Neuronal stem cell (in vitro differentiated cells): ENCODE measurements around the gene GOLGA6L6. TPM values are rescaled to one million over a fixed set of nuclear protein-coding genes. Genes with fewer than 3 reads are reported as not detected.
"Not testable (repeated sequence)": the region's sequence is repeated elsewhere in the genome, so short reads cannot be mapped to it uniquely, and the experiment has no call there.

Experiments
- DNase-seq: peaks from one replicate; pipeline ENCODE4 v3.0.0-alpha.2; 2013; ENCODE audit warnings: low spot score
- H2AFZ ChIP-seq: one replicate; pipeline ENCODE4 v1.6.1; 2013; ENCODE audit warnings: mild to moderate bottlenecking, low read length, inconsistent platforms
- H2AK5ac ChIP-seq: 2 replicates; pipeline ENCODE4 v1.6.1; 2013; ENCODE audit warnings: low read depth, mild to moderate bottlenecking, inconsistent platforms, low read length, moderate library complexity, mixed read lengths
- H2BK120ac ChIP-seq: 2 replicates; pipeline ENCODE4 v1.6.1; 2013; ENCODE audit warnings: low read depth, mild to moderate bottlenecking, inconsistent platforms, low read length, moderate library complexity, mixed read lengths
- H2BK12ac ChIP-seq: one replicate; pipeline ENCODE4 v1.6.1; 2013; ENCODE audit warnings: low read length, inconsistent platforms
- H2BK15ac ChIP-seq: 2 replicates; pipeline ENCODE4 v1.6.1; 2013; ENCODE audit warnings: mild to moderate bottlenecking, low read length, inconsistent platforms, mixed read lengths
- H2BK5ac ChIP-seq: one replicate; pipeline ENCODE4 v1.6.1; 2013; ENCODE audit warnings: inconsistent platforms, mild to moderate bottlenecking, low read length, moderate library complexity
- H3K14ac ChIP-seq: one replicate; pipeline ENCODE4 v1.6.1; 2013; ENCODE audit warnings: low read length, inconsistent platforms
- H3K18ac ChIP-seq: 2 replicates; pipeline ENCODE4 v1.6.1; 2013; ENCODE audit warnings: low read length, inconsistent platforms
- H3K23ac ChIP-seq: 2 replicates; pipeline ENCODE4 v1.6.1; 2013; ENCODE audit warnings: low read depth, mild to moderate bottlenecking, mixed read lengths, low read length, inconsistent platforms; ENCODE audit not compliant: poor library complexity
- H3K27ac ChIP-seq: replicated peaks from 3 replicates; pipeline ENCODE4 v1.5.1; 2013; ENCODE audit warnings: low read length, inconsistent platforms
- H3K27me3 ChIP-seq, 3 experiments: 2 replicates each; pipeline ENCODE4 v1.6.1; 2013; ENCODE audit warnings: low read length in 3 of 3, mild to moderate bottlenecking in 2 of 3, inconsistent platforms in 1 of 3, low read depth in 1 of 3, mixed read lengths in 1 of 3, moderate library complexity in 1 of 3; ENCODE audit not compliant: control insufficient read depth in 3 of 3, insufficient read depth in 3 of 3
- H3K36me3 ChIP-seq, 2 donors: replicated peaks in 1 of 2; 2 replicates each; pipeline ENCODE4 v1.6.1; 2013; ENCODE audit warnings: low read length in 2 of 2; ENCODE audit not compliant: control insufficient read depth in 2 of 2, insufficient read depth in 2 of 2
- H3K4ac ChIP-seq: 2 replicates; pipeline ENCODE4 v1.6.1; 2013; ENCODE audit warnings: inconsistent platforms, mild to moderate bottlenecking, low read length, moderate library complexity
- H3K4me1 ChIP-seq, 2 donors: 1 replicate in 1 of 2; 2 replicates in 1 of 2; pipeline ENCODE4 v1.6.1; 2013; ENCODE audit warnings: low read length in 2 of 2, low read depth in 1 of 2; ENCODE audit not compliant: control insufficient read depth in 2 of 2, insufficient read depth in 1 of 2
- H3K4me2 ChIP-seq: one replicate; pipeline ENCODE4 v1.6.1; 2013; ENCODE audit warnings: mild to moderate bottlenecking, low read length, inconsistent platforms; ENCODE audit not compliant: insufficient read depth, poor library complexity, severe bottlenecking
- H3K4me3 ChIP-seq, 2 donors: 2 replicates each; pipeline ENCODE4 v1.5.1; 2013; ENCODE audit warnings: low read length in 2 of 2, mild to moderate bottlenecking in 2 of 2, inconsistent platforms in 1 of 2, moderate library complexity in 1 of 2
- H3K79me1 ChIP-seq: one replicate; pipeline ENCODE4 v1.6.1; 2013; ENCODE audit warnings: low read depth, mild to moderate bottlenecking, inconsistent platforms, low read length, moderate library complexity
- H3K9ac ChIP-seq: one replicate; pipeline ENCODE4 v1.6.1; 2013; ENCODE audit warnings: mild to moderate bottlenecking, low read depth, low read length, inconsistent platforms; ENCODE audit not compliant: poor library complexity
- H3K9me3 ChIP-seq, 2 donors: replicated peaks in 1 of 2; 2 replicates each; pipeline versions ENCODE3 to v1.6.1; 2013; ENCODE audit warnings: low read length in 2 of 2, mild to moderate bottlenecking in 2 of 2, inconsistent platforms in 1 of 2, low read depth in 1 of 2, mixed read lengths in 1 of 2, moderate library complexity in 1 of 2; ENCODE audit not compliant: control insufficient read depth in 2 of 2, insufficient read depth in 1 of 2
- H4K8ac ChIP-seq: one replicate; pipeline ENCODE4 v1.6.1; 2013; ENCODE audit warnings: low read depth, mild to moderate bottlenecking, inconsistent platforms, low read length, moderate library complexity
- H4K91ac ChIP-seq: one replicate; pipeline ENCODE4 v1.6.1; 2013; ENCODE audit warnings: low read length, low read depth, mild to moderate bottlenecking, inconsistent platforms; ENCODE audit not compliant: poor library complexity
- WGBS, 2 donors: extraction: QIAGEN DNeasy Blood & Tissue Kit; methylation state at CpG; one replicate each; pipeline ENCODE4 v1.1.7; 2013; ENCODE audit warnings: missing lambda C conversion rate in 2 of 2, mixed read lengths in 1 of 2; ENCODE audit not compliant: insufficient read length in 2 of 2, insufficient replicate concordance in 1 of 2; ENCODE audit errors: extremely low coverage in 2 of 2; 5-methylcytosine and 5-hydroxymethylcytosine counted together
- polyA plus RNA-seq, 2 experiments: library from polyadenylated mRNA; stranded (reverse); fragments of 200-250 nt; gene quantifications; one replicate each; pipeline ENCODE4 v1.2.3, GENCODE V29; 2013

The GOLGA6L6 gene, protein sequence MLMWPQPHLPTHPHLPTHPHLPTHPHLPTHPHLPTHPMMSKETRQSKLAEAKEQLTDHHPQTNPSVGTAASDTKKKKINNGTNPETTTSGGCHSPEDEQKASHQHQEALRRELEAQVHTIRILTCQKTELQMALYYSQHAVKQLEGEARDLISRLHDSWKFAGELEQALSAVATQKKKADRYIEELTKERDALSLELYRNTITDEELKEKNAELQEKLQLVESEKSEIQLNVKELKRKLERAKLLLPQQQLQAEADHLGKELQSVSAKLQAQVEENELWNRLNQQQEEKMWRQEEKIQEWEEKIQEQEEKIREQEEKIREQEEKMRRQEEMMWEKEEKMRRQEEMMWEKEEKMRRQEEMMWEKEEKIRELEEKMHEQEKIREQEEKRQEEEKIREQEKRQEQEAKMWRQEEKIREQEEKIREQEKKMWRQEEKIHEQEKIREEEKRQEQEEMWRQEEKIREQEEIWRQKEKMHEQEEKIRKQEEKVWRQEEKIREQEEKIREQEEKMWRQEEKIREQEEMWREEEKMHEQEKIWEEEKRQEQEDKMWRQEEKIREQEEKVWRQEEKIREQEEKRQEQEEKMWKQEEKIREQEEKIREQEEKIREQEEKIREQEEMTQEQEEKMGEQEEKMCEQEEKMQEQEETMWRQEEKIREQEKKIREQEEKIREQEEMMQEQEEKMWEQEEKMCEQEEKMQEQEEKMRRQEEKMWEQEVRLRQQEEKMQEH
- not detected for polyA plus RNA-seq (2013, experiment 1 of 2)
- not detected for polyA plus RNA-seq (2013, experiment 2 of 2)

DNA sequence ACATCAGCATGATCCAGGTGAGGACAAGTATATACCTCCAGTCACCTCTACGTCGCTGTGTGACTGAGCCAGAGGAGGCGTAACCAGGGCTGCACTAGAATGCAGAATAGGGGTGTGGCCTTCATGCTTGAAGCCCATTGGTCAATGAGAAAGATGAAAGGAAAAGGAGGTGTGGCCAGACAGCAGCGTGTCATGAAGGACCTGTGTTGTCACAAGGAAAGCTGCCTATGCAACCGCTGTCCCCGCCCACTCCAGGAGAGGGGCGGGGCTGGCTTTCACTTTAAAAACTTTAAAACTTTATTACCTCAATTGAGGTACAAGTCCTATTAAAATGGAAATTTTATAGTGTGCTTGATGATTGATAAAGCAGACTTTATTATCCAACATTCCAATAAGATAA lies at the start of gene GOLGA6L6:
GOLGA6L6 (minus strand) TSS at position 101 of the 400 bp plus-strand sequence; CDS start at position 10, 91 bp downstream.
- H3K36me3 ChIP-seq, H2BK5ac ChIP-seq, H3K14ac ChIP-seq, H3K23ac ChIP-seq, H3K4me3 ChIP-seq, H2BK120ac ChIP-seq, H2AFZ ChIP-seq, H3K4me1 ChIP-seq, H2BK12ac ChIP-seq, H2AK5ac ChIP-seq, DNase-seq, H3K18ac ChIP-seq, H4K91ac ChIP-seq, H2BK15ac ChIP-seq, H3K4me2 ChIP-seq, H3K4ac ChIP-seq, H3K9me3 ChIP-seq, H4K8ac ChIP-seq, H3K27ac ChIP-seq, H3K9ac ChIP-seq, H3K79me1 ChIP-seq, H3K27me3 ChIP-seq: not testable (repeated sequence)
- WGBS, 2 donors: no CpG with 5 or more reads among the region's 7 CpGs

DNA sequence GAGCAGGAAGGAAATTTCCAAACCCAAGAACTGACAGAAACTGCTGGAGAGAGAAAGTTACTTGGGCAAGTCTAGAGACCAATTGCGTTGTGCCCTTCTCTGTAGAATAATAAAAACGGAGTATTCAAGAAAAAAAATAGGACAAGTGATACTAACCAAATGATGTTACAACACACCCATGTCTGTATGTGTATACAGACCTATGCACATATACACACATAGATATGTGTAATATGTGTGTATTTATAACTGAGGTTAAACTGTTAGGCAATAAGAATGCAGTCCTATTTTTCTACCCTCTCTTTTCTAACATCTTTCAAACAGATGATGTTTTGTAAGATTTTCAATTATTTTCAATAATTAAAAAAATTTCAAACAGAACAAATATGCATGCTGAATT lies 48.5 kb upstream of the GOLGA6L6 start:
- H2AK5ac ChIP-seq, H3K4me1 ChIP-seq, H2AFZ ChIP-seq, H3K23ac ChIP-seq, H2BK12ac ChIP-seq, H2BK120ac ChIP-seq, H3K4me3 ChIP-seq, H3K4me2 ChIP-seq, H4K8ac ChIP-seq, H3K27me3 ChIP-seq, H3K9me3 ChIP-seq, H3K18ac ChIP-seq, H3K9ac ChIP-seq, H3K4ac ChIP-seq, H3K79me1 ChIP-seq, H3K27ac ChIP-seq, H3K36me3 ChIP-seq, H2BK15ac ChIP-seq, H2BK5ac ChIP-seq, H3K14ac ChIP-seq, H4K91ac ChIP-seq, DNase-seq: not testable (repeated sequence)
- WGBS, 2 donors: no CpG with 5 or more reads among the region's 2 CpGs

DNA sequence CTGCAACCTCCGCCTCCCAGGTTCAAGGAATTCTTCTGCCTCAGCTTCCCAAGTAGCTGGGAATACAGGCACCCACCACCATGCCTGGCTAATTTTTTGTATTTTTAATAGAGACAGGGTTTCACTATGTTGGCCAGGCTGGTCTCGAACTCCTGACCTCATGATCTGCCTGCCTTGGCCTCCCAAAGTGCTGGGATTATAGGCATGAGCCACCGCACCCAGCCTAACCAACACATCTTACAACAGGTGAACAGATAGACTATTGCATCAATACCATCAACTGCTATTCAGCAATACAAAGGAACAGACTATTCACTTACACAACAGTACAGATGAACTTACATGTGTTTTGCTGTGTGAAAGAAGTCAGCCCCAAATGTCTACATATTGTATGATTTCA lies 45.2 kb upstream of the GOLGA6L6 start:
- H2BK12ac ChIP-seq, H3K79me1 ChIP-seq, H2AFZ ChIP-seq, H3K4me1 ChIP-seq, H4K8ac ChIP-seq, H3K9me3 ChIP-seq, H3K36me3 ChIP-seq, H4K91ac ChIP-seq, H2BK120ac ChIP-seq, H2BK15ac ChIP-seq, H3K4me2 ChIP-seq, H2BK5ac ChIP-seq, H3K23ac ChIP-seq, DNase-seq, H3K9ac ChIP-seq, H3K27me3 ChIP-seq, H3K4ac ChIP-seq, H3K18ac ChIP-seq, H2AK5ac ChIP-seq, H3K27ac ChIP-seq, H3K14ac ChIP-seq, H3K4me3 ChIP-seq: not testable (repeated sequence)
- no CpG with 5 or more reads among the region's 3 CpGs for WGBS, 2 donors

DNA sequence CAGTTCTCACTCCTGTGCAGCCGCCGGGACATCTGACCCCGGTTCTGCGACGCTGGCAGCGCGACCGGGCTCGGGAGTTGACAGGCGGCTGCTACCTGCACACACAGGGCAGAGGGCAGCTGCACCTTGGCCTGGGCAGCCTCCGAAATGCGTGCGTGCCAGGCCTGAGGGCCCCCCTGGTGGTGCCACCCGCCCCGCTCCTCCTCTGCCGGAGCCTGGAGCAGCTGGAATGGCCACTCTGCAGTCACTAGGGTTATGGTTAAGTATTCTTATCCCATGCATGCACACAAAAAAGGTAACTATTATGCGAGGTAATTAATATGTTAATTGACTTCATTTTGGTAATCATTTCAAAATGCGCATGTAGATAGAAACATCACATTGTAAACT lies 41.1 kb upstream of the GOLGA6L6 start:
- H2BK12ac ChIP-seq, H2BK5ac ChIP-seq, H3K9me3 ChIP-seq, DNase-seq, H3K79me1 ChIP-seq, H2AFZ ChIP-seq, H3K27ac ChIP-seq, H4K91ac ChIP-seq, H3K4ac ChIP-seq, H3K14ac ChIP-seq, H2AK5ac ChIP-seq, H3K18ac ChIP-seq, H2BK15ac ChIP-seq, H2BK120ac ChIP-seq, H3K23ac ChIP-seq, H4K8ac ChIP-seq, H3K9ac ChIP-seq, H3K4me3 ChIP-seq, H3K36me3 ChIP-seq, H3K4me2 ChIP-seq, H3K27me3 ChIP-seq, H3K4me1 ChIP-seq: not testable (repeated sequence)
- WGBS, 2 donors: no CpG with 5 or more reads among the region's 18 CpGs
